ENCODE data around the gene BOD1.

The BOD1 gene

GRCh38 chr5:173640156-173640804 is 23.8 kb upstream of the BOD1 start:
- no peak overlapping the region for H3K27ac ChIP-seq
- TF ChIP-seq, protein P1, sequence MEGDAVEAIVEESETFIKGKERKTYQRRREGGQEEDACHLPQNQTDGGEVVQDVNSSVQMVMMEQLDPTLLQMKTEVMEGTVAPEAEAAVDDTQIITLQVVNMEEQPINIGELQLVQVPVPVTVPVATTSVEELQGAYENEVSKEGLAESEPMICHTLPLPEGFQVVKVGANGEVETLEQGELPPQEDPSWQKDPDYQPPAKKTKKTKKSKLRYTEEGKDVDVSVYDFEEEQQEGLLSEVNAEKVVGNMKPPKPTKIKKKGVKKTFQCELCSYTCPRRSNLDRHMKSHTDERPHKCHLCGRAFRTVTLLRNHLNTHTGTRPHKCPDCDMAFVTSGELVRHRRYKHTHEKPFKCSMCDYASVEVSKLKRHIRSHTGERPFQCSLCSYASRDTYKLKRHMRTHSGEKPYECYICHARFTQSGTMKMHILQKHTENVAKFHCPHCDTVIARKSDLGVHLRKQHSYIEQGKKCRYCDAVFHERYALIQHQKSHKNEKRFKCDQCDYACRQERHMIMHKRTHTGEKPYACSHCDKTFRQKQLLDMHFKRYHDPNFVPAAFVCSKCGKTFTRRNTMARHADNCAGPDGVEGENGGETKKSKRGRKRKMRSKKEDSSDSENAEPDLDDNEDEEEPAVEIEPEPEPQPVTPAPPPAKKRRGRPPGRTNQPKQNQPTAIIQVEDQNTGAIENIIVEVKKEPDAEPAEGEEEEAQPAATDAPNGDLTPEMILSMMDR (conservative IDR thresholded peaks at IDR 0.05): no peak; the same call in 1 of the 2 replicates
- TF ChIP-seq ZFX (IDR thresholded peaks at IDR 0.05): no peak

DNA sequence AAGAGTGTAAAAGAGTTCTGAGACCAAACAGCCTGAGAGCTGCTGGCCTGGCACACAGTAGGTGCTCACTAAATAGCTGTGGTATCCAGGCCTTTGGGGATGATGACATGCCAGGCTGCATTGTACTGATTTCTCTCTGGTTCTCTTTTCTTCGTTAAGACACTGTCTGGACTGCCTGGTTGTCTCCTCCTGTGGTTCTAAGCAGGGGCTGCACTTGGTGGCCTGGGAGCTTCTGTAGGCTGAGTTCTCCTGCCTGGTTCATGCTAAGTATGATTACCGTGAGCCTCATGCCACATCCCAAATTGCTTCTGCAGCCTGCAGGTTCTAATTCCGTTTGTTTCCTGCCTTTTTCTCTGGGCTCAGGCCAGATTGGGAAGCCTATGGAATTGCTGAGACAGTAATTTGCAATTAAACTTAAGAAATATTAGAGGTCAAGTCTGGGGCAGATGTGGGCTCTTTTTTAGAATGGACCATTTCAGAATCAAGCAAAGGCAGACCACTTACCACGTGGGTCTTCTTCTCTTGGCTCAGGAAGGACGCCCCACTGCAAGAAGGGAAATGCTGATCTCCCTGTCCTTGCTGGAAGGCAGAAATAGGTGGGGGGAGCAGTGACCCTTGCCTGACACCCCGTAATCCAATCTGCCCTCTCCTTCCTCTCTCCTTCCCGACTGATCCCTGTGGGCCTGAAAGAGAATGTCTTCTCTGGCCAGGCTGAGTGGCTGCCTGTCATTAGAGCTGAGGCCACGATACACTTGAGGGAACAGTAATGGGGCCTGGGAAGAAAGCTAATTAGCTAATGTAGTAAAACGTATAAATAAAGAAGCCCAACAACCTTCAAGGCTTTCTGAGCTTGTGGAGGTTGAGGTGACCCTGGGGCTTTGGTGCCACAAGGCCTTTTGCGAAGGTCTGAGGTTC is 21.9 kb upstream of the BOD1 start:
- no peak overlapping the region for H3K27ac ChIP-seq
- TF ChIP-seq ZFX (IDR thresholded peaks at IDR 0.05): no peak
- TF ChIP-seq, protein P1 (conservative IDR thresholded peaks at IDR 0.05): no peak

DNA sequence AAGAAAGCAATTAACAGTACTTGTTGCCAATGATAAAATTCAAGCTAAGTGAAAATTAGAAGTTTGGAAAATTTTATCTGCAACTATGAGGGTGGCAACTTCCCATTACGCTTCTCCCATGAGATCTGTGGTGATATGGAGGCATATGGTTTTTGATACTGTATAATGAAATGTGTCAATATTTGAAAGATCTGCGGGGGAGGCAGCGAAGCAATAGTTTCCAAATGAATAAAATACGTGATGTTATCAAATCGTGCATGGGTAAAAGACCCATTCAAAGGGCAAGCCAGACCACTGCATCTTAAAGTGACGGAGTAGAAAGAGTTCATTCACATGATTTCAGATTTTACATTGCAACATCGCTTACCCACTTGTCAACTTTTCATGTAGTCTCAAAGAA is 20.9 kb upstream of the BOD1 start:
- no peak overlapping the region for H3K27ac ChIP-seq
- TF ChIP-seq, protein P1 (conservative IDR thresholded peaks at IDR 0.05): no peak
- TF ChIP-seq ZFX (IDR thresholded peaks at IDR 0.05): no peak

- TF ChIP-seq ZFX (IDR thresholded peaks at IDR 0.05): no peak
- TF ChIP-seq, protein P1 (conservative IDR thresholded peaks at IDR 0.05): no peak
- no peak overlapping the region for H3K27ac ChIP-seq
These were observed 18.1 kb upstream of the BOD1 start for GRCh38 chr5:173634465-173634983.

DNA sequence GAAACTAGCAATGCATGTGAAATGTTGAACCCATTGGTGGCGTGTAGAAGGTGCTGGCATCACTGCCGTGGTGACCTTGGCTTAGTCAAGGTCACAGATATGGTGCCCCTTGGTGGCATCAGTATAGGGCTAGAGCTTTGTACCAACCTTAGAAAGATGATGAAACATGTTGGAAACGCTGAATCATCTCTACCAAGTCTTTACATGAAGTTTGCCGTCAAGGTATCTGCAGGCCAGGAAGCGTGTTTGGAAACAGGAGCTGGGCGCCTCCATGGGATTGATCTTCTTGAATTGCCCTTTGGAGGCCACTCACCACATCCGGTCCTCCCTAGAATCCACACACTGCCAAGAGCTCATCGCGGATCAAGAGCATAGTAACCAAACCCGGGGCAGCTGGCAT is 16.9 kb upstream of the BOD1 start:
- no peak overlapping the region for H3K27ac ChIP-seq
- TF ChIP-seq, protein P1 (conservative IDR thresholded peaks at IDR 0.05): no peak

GRCh38 chr5:173631478-173631877 is 15.0 kb upstream of the BOD1 start:
- TF ChIP-seq ZFX (IDR thresholded peaks at IDR 0.05): no peak
- TF ChIP-seq, protein P1 (conservative IDR thresholded peaks at IDR 0.05): no peak
- no peak overlapping the region for H3K27ac ChIP-seq

Measured in C4-2B (cell line).